Pancreas (tissue), 10 donors: Measurements from ENCODE around the gene BANK1. TPM values are rescaled to one million over a fixed set of nuclear protein-coding genes. Genes with fewer than 3 reads are reported as not detected.

Experiments used
- ATAC-seq, 4 donors: fragments of 200-7000 bp; cut with Tn5 transposase; one replicate each; pipeline versions ENCODE4 v1.8.0 to v1.9.1; 2020; ENCODE audit warnings: mild to moderate bottlenecking in 4 of 4, moderate library complexity in 4 of 4
- DNase-seq, 6 donors: peaks; one replicate each; pipeline ENCODE4 v3.0.0-alpha.2; 2020
- FAIRE-seq: peaks from 2 replicates; lab custom pipeline; 2012; peaks lifted over from hg19 to GRCh38; lab: Jason Lieb, UNC
- H3K27ac ChIP-seq, 4 donors: fragments of 200-600 bp; sonication (generic); 1 replicate in 3 of 4; 2 replicates in 1 of 4; pipeline versions ENCODE4 v1.5.0 to v1.8.0; 2020
- H3K27me3 ChIP-seq, 4 donors: fragments of 200-600 bp; one replicate each; pipeline ENCODE4 v1.8.0; 2021
- H3K36me3 ChIP-seq, 3 donors: fragments of 200-600 bp; sonication (generic) in 1 of 3; one replicate each; pipeline versions ENCODE4 v1.5.0 to v1.8.0; 2020 to 2021
- H3K4me1 ChIP-seq, 3 donors: fragments of 200-600 bp; one replicate each; pipeline ENCODE4 v1.8.0; 2021
- H3K4me3 ChIP-seq, 4 donors: fragments of 200-600 bp; sonication (generic) in 2 of 4; one replicate each; pipeline versions ENCODE4 v1.5.0 to v1.8.0; 2020 to 2021
- H3K9me3 ChIP-seq, 4 donors: fragments of 200-600 bp; one replicate each; pipeline ENCODE4 v1.8.0; 2021
- whole genome bisulfite sequencing, 2 donors: extraction: QIAGEN DNeasy Blood & Tissue Kit; methylation state at CpG; one replicate each; pipeline ENCODE4 v1.1.7; 2013; 5-methylcytosine and 5-hydroxymethylcytosine counted together
- intact Hi-C, 3 donors: fragments of 100-400 bp; cut with DNase I; formaldehyde crosslinking; loops; one replicate each; pipeline versions ENCODE4 v1.11.1 to v1.14.2; 2022
- polyA plus RNA-seq, 2 donors: library from polyadenylated mRNA; stranded (reverse); fragments of 200-250 nt; gene quantifications; one replicate each; pipeline ENCODE4 v1.2.3, GENCODE V29; 2013
- total RNA-seq, 6 donors: library from RNA; stranded (reverse); fragmentation: NEBNext Ultra II Directional in 4 of 6; extraction: Animal tissue kit (Norgen Biotek cat#: 25700) in 4 of 6; gene quantifications; one replicate each; pipeline versions ENCODE4 v1.2.1 to v1.2.4, GENCODE V29; 2021 to 2023
- TF ChIP-seq, protein P1 (sequence below), 4 donors: fragments of 200-600 bp; sonication (generic) in 3 of 4; IDR thresholded peaks; one replicate each; pipeline versions ENCODE4 v1.5.0 to v1.8.0; 2021; ENCODE audit warnings: antibody characterized with exemption in 4 of 4
- donor health status: healthy with polysubstance abuse.
- donor health status: DM: no; HTN: no; CAD: no; lungs with moderate emphysema.
- donor health status: DM: no; HTN: no; CAD: no.
- donor health status: control.
- donor health status: control.
- donor health status: Bipolar disorder and iron deficiency.
- donor health status: DM: yes; HTN: yes; CAD: no.
- donor health status: DM: no; HTN: no; CAD: no.
- donor health status: DM: no; HTN: no; CAD: no.
- donor health status: DM: yes; HTN: yes; CAD: no.

Gene BANK1
- total and polyA plus RNA-seq, 8 donors, result 0.13 to 2.0 (median 0.48) TPM

DNA sequence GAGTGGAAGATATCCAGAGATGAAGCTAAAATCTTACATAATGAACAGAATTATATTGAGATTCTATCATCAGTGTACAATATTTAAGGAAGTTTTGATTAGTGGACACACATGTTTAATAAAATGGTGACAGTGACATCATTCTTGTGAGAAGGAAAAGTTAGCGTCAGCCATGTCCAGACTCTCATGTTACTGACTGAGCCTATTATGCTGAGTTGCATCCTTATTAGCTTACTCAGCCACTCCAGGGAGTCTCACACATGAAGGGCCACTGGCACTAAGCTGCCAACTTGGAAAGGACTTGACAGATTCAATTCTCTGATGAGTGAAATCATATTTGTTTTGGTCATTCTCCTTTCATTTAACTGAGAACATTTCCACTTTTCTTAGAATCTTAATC is 170.6 kb downstream of the BANK1 start:
- no peaks in the 10 kb centered on the region for H3K9me3 ChIP-seq
- 76 to 83% methylated on average over 1 of the region's 1 CpG for WGBS, 2 donors
- FAIRE-seq (no peak), ATAC-seq (peak in 1 of 4 donors; percentile 54), DNase-seq (no peak)
- no peaks in the 10 kb centered on the region for H3K4me1 ChIP-seq
- TF ChIP-seq, protein P1, sequence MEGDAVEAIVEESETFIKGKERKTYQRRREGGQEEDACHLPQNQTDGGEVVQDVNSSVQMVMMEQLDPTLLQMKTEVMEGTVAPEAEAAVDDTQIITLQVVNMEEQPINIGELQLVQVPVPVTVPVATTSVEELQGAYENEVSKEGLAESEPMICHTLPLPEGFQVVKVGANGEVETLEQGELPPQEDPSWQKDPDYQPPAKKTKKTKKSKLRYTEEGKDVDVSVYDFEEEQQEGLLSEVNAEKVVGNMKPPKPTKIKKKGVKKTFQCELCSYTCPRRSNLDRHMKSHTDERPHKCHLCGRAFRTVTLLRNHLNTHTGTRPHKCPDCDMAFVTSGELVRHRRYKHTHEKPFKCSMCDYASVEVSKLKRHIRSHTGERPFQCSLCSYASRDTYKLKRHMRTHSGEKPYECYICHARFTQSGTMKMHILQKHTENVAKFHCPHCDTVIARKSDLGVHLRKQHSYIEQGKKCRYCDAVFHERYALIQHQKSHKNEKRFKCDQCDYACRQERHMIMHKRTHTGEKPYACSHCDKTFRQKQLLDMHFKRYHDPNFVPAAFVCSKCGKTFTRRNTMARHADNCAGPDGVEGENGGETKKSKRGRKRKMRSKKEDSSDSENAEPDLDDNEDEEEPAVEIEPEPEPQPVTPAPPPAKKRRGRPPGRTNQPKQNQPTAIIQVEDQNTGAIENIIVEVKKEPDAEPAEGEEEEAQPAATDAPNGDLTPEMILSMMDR (IDR thresholded peaks at IDR 0.05), result no peak
- no peaks in the 10 kb centered on the region for H3K27me3 ChIP-seq
- no peak overlapping the region for H3K4me3 ChIP-seq
- intact Hi-C loops, result no loop called here
- H3K36me3 ChIP-seq, result no peaks in the 10 kb centered on the region
- no peak overlapping the region for H3K27ac ChIP-seq

DNA sequence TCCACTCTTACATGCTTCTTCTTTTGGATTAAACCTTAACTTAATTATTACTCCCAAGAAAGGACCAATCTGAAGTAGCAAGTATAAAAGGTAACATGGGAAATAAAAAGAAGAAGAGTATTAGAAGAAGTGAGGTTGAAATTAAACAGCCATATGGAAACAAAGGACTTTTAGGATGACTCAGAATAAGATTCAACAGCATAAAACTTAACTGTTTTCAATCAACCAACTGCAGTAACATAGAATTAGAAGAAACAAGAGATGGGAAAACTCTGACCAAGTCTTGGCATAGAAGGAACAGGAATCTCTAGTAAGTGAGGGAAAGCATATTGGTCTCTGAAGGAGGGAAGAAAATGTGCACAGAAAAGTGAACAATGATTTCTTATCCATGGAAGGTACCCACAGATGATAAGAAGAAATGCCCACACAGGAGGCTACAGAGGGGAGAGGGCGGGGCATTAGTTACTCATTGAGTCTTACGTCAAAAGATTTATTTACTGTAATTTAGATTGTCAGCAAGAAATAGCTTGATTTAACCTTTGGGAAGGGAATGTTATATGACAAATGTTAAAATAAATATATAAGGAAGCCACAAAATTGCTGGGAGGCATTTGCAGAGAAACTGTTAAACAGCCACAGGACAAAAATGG is 177.3 kb downstream of the BANK1 start:
- Histone ChIP-seq H3K4me3 (no peak overlapping the region), H3K9me3 (no peaks in the 10 kb centered on the region), H3K27ac (no peak overlapping the region), H3K27me3 (no peaks in the 10 kb centered on the region), H3K4me1 (no peaks in the 10 kb centered on the region), H3K36me3 (no peaks in the 10 kb centered on the region)
- no peak for FAIRE-seq
- intact Hi-C loops, result no loop called here
- WGBS, 2 donors, result 67 to 82% methylated on average over 2 of the region's 2 CpGs
- DNase-seq, result no peak
- TF ChIP-seq, protein P1 (IDR thresholded peaks at IDR 0.05), result no peak
- no peak for ATAC-seq

DNA sequence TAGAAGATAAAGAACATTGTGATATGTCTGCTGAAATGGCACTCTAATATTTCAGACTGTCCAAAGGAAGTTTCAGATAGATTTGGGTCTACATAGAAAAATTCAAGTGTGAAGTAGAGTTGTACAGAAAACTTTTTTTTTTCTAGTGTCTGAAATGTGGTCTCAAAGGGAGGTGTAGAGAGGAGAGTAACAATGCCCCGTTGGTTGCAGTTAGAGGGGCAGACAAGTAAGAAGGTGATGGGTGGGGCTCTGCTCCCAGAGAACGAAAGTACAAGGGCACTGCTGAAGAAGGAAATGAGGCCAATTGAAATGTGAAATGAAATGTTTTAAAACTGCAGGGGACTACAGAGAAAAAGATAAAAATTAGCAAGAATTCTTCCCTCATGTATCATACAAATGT is 177.8 kb downstream of the BANK1 start:
- DNase-seq (no peak), FAIRE-seq (no peak), ATAC-seq (no peak)
- Histone ChIP-seq H3K27ac (no peak overlapping the region), H3K4me1 (no peaks in the 10 kb centered on the region), H3K9me3 (no peaks in the 10 kb centered on the region), H3K4me3 (no peak overlapping the region), H3K27me3 (no peaks in the 10 kb centered on the region), H3K36me3 (no peaks in the 10 kb centered on the region)
- TF ChIP-seq, protein P1 (IDR thresholded peaks at IDR 0.05), result no peak
- 47 to 74% methylated on average over 2 of the region's 2 CpGs for WGBS, 2 donors
- intact Hi-C loops, result no loop called here

DNA sequence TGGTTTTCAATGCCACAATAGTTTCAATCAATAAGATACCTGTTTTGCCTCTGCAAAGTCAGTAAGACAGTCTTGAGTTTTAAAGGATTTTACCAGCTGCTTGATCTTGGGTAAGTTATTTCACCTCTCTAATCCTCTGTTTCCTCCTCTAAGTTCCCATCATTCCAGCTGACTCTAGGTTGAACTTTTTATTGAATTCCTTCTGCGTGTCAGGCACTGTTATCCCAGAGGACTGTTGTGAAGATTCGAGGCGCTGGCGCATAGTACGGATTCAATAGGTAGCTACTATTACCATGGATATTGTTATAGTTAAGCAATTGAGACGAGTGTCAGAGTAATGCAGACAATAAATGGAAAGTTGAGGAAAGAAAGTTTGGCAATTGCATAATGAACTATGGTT is 179.4 kb downstream of the BANK1 start:
- FAIRE-seq (no peak), DNase-seq (no peak), ATAC-seq (no peak)
- intact Hi-C loops, result no loop called here
- TF ChIP-seq, protein P1 (IDR thresholded peaks at IDR 0.05), result no peak
- H3K4me1 ChIP-seq, result no peaks in the 10 kb centered on the region
- no peaks in the 10 kb centered on the region for H3K9me3 ChIP-seq
- no peak overlapping the region for H3K27ac ChIP-seq
- WGBS, 2 donors, result 55 to 70% methylated on average over 6 of the region's 6 CpGs
- H3K36me3 ChIP-seq, result no peaks in the 10 kb centered on the region
- no peak overlapping the region for H3K4me3 ChIP-seq
- H3K27me3 ChIP-seq, result no peaks in the 10 kb centered on the region

DNA sequence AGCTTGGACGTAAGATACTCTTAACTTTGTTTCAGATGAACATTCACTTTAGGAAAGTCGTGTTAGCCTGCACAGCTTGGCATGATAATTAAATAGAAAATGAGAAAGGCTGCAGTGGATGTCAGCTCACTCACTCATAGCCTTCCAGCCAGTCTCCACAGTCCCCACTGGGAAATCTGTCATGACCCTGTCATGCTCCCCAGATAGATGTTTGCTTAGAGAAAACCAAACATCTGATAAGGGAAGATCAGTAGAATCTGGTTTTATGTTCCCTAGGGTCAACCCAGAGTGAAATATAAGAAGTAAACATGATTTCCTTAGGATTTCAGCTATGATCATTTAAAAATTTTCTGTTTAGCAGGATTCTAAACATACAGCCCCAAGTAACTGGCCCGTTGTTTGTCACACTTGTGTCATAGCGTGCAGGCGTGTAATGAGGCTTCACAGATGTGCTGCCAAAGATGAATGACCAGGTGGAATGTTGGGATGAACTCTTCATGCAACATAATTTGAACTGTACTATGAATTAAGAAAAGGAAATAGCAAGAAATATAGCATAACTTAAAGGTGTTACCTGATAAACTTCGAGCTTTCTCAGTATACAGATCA is 180.1 kb downstream of the BANK1 start:
- no peaks in the 10 kb centered on the region for H3K36me3 ChIP-seq
- TF ChIP-seq, protein P1 (IDR thresholded peaks at IDR 0.05), result no peak
- ATAC-seq (peak in 2 of 4 donors; percentile 49 to 58), FAIRE-seq (no peak), DNase-seq (no peak)
- no peaks in the 10 kb centered on the region for H3K9me3 ChIP-seq
- WGBS, 2 donors, result 27 to 39% methylated on average over 6 of the region's 6 CpGs
- no peak overlapping the region for H3K4me3 ChIP-seq
- no peak overlapping the region for H3K27ac ChIP-seq
- intact Hi-C loops, result no loop called here
- H3K4me1 ChIP-seq, result no peaks in the 10 kb centered on the region
- no peaks in the 10 kb centered on the region for H3K27me3 ChIP-seq
